ENCODE data around the gene BCL2L2.

GRCh38 chr14:23359167-23359626, 52.6 kb downstream of the BCL2L2 start:
- TF ChIP-seq CTCF (IDR thresholded peaks at IDR 0.05; ENCODE audit: insufficient read depth, low read length, poor library complexity, severe bottlenecking) = no peak
- no peak for TF ChIP-seq EZH2phosphoT487 (conservative IDR thresholded peaks at IDR 0.05; ENCODE audit: low read length)
